ENCODE data around the gene PAX5. TPM values are rescaled to one million over a fixed set of nuclear protein-coding genes. Genes with fewer than 3 reads are reported as not detected.

Gene PAX5
- total RNA-seq, 3 donors from 2014 or later, result 0.59 TPM; not detected in 2

GRCh38 chr9:37038302-37038942 lies 4.4 kb upstream of the PAX5 start:
- Histone ChIP-seq H3K27ac (no peak overlapping the region), H3K4me3 (peak overlapping the region in 1 of 3 donors; percentile 78), H3K27me3 (peaks cover 18 to 93% of the 10 kb centered on the region in 2 donors), H3K36me3 (no peaks in the 10 kb centered on the region), H3K4me1 (peaks cover 8 to 10% of the 10 kb centered on the region in 2 donors), H3K9me3 (peaks cover 0 to 4% of the 10 kb centered on the region in 2 donors)
- intact Hi-C loops (cut with DNase I; ENCODE audit: low total_unique reads), result no loop called here
- TF ChIP-seq CTCF (IDR thresholded peaks at IDR 0.05), result no peak
- TF ChIP-seq POLR2A (IDR thresholded peaks at IDR 0.05), result no peak
- TF ChIP-seq POLR2AphosphoS5 (IDR thresholded peaks at IDR 0.05), result no peak
- DNase-seq (ENCODE audit: low spot score in 2 of 2), result no peak

GRCh38 chr9:37037503-37038301 lies 3.6 kb upstream of the PAX5 start:
- peak overlapping the region; percentile 49 to 78 (median 54) for H3K4me3 ChIP-seq
- H3K36me3 ChIP-seq, result no peaks in the 10 kb centered on the region
- DNase-seq (ENCODE audit: low spot score in 2 of 2), result no peak
- H3K27me3 ChIP-seq, result peaks cover 19 to 93% of the 10 kb centered on the region in 2 donors
- intact Hi-C loops (cut with DNase I; ENCODE audit: low total_unique reads), result no loop called here
- no peak overlapping the region for H3K27ac ChIP-seq
- H3K4me1 ChIP-seq, result peaks cover 8 to 10% of the 10 kb centered on the region in 2 donors
- peaks cover 0 to 4% of the 10 kb centered on the region in 2 donors for H3K9me3 ChIP-seq
- TF ChIP-seq POLR2A (IDR thresholded peaks at IDR 0.05) (no peak), POLR2AphosphoS5 (IDR thresholded peaks at IDR 0.05) (no peak), CTCF (IDR thresholded peaks at IDR 0.05) (no peak)

GRCh38 chr9:37036776-37037502 lies 2.9 kb upstream of the PAX5 start:
- TF ChIP-seq POLR2AphosphoS5 (IDR thresholded peaks at IDR 0.05) (no peak), POLR2A (IDR thresholded peaks at IDR 0.05) (no peak), CTCF (IDR thresholded peaks at IDR 0.05) (no peak)
- intact Hi-C loops (cut with DNase I; ENCODE audit: low total_unique reads), result no loop called here
- Histone ChIP-seq H3K27me3 (peaks cover 20 to 94% of the 10 kb centered on the region in 2 donors), H3K4me1 (peaks cover 8 to 10% of the 10 kb centered on the region in 2 donors), H3K9me3 (peaks cover 0 to 4% of the 10 kb centered on the region in 2 donors), H3K4me3 (peak overlapping the region; percentile 49 to 78 (median 54)), H3K36me3 (no peaks in the 10 kb centered on the region), H3K27ac (no peak overlapping the region)
- no peak for DNase-seq (ENCODE audit: low spot score in 2 of 2)

- Histone ChIP-seq H3K4me3 (peak overlapping the region; percentile 49 to 78 (median 54)), H3K9me3 (peaks cover 0 to 4% of the 10 kb centered on the region in 2 donors), H3K36me3 (no peaks in the 10 kb centered on the region), H3K4me1 (peaks cover 8 to 10% of the 10 kb centered on the region in 2 donors), H3K27me3 (peaks cover 20 to 97% of the 10 kb centered on the region in 2 donors), H3K27ac (no peak overlapping the region)
- no peak for DNase-seq (ENCODE audit: low spot score in 2 of 2)
- no peak for TF ChIP-seq POLR2A (IDR thresholded peaks at IDR 0.05)
- no peak for TF ChIP-seq CTCF (IDR thresholded peaks at IDR 0.05)
- no peak for TF ChIP-seq POLR2AphosphoS5 (IDR thresholded peaks at IDR 0.05)
- intact Hi-C loops (cut with DNase I; ENCODE audit: low total_unique reads), result no loop called here
Measured at GRCh38 chr9:37036371-37036775, 2.3 kb upstream of the PAX5 start.

Data from breast epithelium (tissue), 4 donors.